Peyer's patch (tissue), 4 donors: ENCODE data around the gene DDX10. TPM values are rescaled to one million over a fixed set of nuclear protein-coding genes. Genes with fewer than 3 reads are reported as not detected.
A peak's percentile ranks its signal among the peaks of the same experiment; 100 is the strongest.

Experiments
- DNase-seq, 3 donors: peaks; one replicate each; pipeline ENCODE4 v3.0.0-alpha.2; 2017 to 2019
- H3K27ac ChIP-seq, 4 donors: fragments of 200-600 bp; sonication (generic); one replicate each; pipeline ENCODE4 v1.5.1; 2016 to 2019
- H3K27me3 ChIP-seq, 2 donors: fragments of 200-600 bp; sonication (generic); one replicate each; pipeline ENCODE4 v1.5.1; 2019
- H3K36me3 ChIP-seq, 3 donors: fragments of 200-600 bp; sonication (generic); one replicate each; pipeline ENCODE4 v1.5.1; 2016 to 2019
- H3K4me1 ChIP-seq, 4 donors: fragments of 200-600 bp; sonication (generic); one replicate each; pipeline ENCODE4 v1.5.1; 2016 to 2019
- H3K4me3 ChIP-seq, 4 donors: fragments of 200-600 bp; sonication (generic); 1 replicate in 3 of 4; 2 replicates in 1 of 4; pipeline ENCODE4 v1.5.1; 2016 to 2019; ENCODE audit warnings: mild to moderate bottlenecking in 1 of 4
- H3K9me3 ChIP-seq, 4 donors: fragments of 200-600 bp; sonication (generic); one replicate each; pipeline ENCODE4 v1.5.1; 2016 to 2019; ENCODE audit warnings: mild to moderate bottlenecking in 1 of 4
- CTCF ChIP-seq, 6 experiments: fragments of 450-650 bp in 4 of 6; fragments of 200-600 bp in 2 of 6; sonication (generic) in 1 of 6; IDR thresholded peaks; one replicate each; pipeline ENCODE4 v1.5.1; 2017 to 2019; ENCODE audit warnings: antibody characterized with exemption in 6 of 6, mild to moderate bottlenecking in 3 of 6, moderate library complexity in 1 of 6
- POLR2A ChIP-seq, 2 donors: fragments of 450-650 bp; IDR thresholded peaks; one replicate each; pipeline ENCODE4 v1.5.1; 2017; ENCODE audit warnings: antibody characterized with exemption in 2 of 2, mild to moderate bottlenecking in 2 of 2, moderate library complexity in 2 of 2
- total RNA-seq, 4 donors: library from RNA; depleted of rRNA; stranded (reverse); fragments of >200 nt; gene quantifications; one replicate each; pipeline ENCODE4 v1.1.0, GENCODE V29; 2016

DDX10 gene
- total RNA-seq, 4 donors from 2014 or later: 3.9 to 38.0 (median 16.5) TPM

GRCh38 chr11:108871152-108871551 lies 206.3 kb downstream of the DDX10 start:
- H3K9me3 ChIP-seq: no peaks in the 10 kb centered on the region
- H3K4me1 ChIP-seq: no peaks in the 10 kb centered on the region
- H3K27me3 ChIP-seq: no peaks in the 10 kb centered on the region
- no peak overlapping the region for H3K27ac ChIP-seq
- DNase-seq: peak in 1 of 3 donors; percentile 46
- peak in 4 of 6 experiments; percentile 14 to 34 (median 22) for TF ChIP-seq CTCF (IDR thresholded peaks at IDR 0.05)
- TF ChIP-seq POLR2A (IDR thresholded peaks at IDR 0.05): no peak
- H3K36me3 ChIP-seq: no peaks in the 10 kb centered on the region
- H3K4me3 ChIP-seq: no peak overlapping the region

- no peaks in the 10 kb centered on the region for H3K4me1 ChIP-seq
- no peaks in the 10 kb centered on the region for H3K36me3 ChIP-seq
- no peaks in the 10 kb centered on the region for H3K27me3 ChIP-seq
- no peak overlapping the region for H3K27ac ChIP-seq
- H3K4me3 ChIP-seq: no peak overlapping the region
- no peak for TF ChIP-seq POLR2A (IDR thresholded peaks at IDR 0.05)
- TF ChIP-seq CTCF (IDR thresholded peaks at IDR 0.05): no peak
- no peak for DNase-seq
- no peaks in the 10 kb centered on the region for H3K9me3 ChIP-seq
Measured at GRCh38 chr11:108871867-108872266, 207.0 kb downstream of the DDX10 start.

- Histone ChIP-seq H3K4me3 (no peak overlapping the region), H3K27ac (no peak overlapping the region), H3K9me3 (no peaks in the 10 kb centered on the region), H3K4me1 (no peaks in the 10 kb centered on the region), H3K36me3 (no peaks in the 10 kb centered on the region), H3K27me3 (no peaks in the 10 kb centered on the region)
- TF ChIP-seq CTCF (IDR thresholded peaks at IDR 0.05) (no peak), POLR2A (IDR thresholded peaks at IDR 0.05) (no peak)
- no peak for DNase-seq
Measured at GRCh38 chr11:108872781-108873291, 208.0 kb downstream of the DDX10 start.

GRCh38 chr11:108873310-108873709 lies 208.4 kb downstream of the DDX10 start:
- no peaks in the 10 kb centered on the region for H3K9me3 ChIP-seq
- TF ChIP-seq CTCF (IDR thresholded peaks at IDR 0.05) (no peak), POLR2A (IDR thresholded peaks at IDR 0.05) (no peak)
- H3K4me1 ChIP-seq: no peaks in the 10 kb centered on the region
- H3K36me3 ChIP-seq: no peaks in the 10 kb centered on the region
- H3K27ac ChIP-seq: no peak overlapping the region
- no peak overlapping the region for H3K4me3 ChIP-seq
- no peaks in the 10 kb centered on the region for H3K27me3 ChIP-seq
- no peak for DNase-seq

- no peak overlapping the region for H3K27ac ChIP-seq
- no peaks in the 10 kb centered on the region for H3K9me3 ChIP-seq
- H3K36me3 ChIP-seq: no peaks in the 10 kb centered on the region
- H3K27me3 ChIP-seq: no peaks in the 10 kb centered on the region
- TF ChIP-seq POLR2A (IDR thresholded peaks at IDR 0.05): no peak
- TF ChIP-seq CTCF (IDR thresholded peaks at IDR 0.05): no peak
- DNase-seq: no peak
- no peaks in the 10 kb centered on the region for H3K4me1 ChIP-seq
- H3K4me3 ChIP-seq: no peak overlapping the region
Measured at GRCh38 chr11:108873941-108874340, 209.1 kb downstream of the DDX10 start.

GRCh38 chr11:108875134-108875533 lies 210.3 kb downstream of the DDX10 start:
- Histone ChIP-seq H3K4me3 (no peak overlapping the region), H3K4me1 (no peaks in the 10 kb centered on the region), H3K9me3 (no peaks in the 10 kb centered on the region), H3K27me3 (no peaks in the 10 kb centered on the region), H3K36me3 (no peaks in the 10 kb centered on the region), H3K27ac (no peak overlapping the region)
- TF ChIP-seq POLR2A (IDR thresholded peaks at IDR 0.05) (no peak), CTCF (IDR thresholded peaks at IDR 0.05) (no peak)
- no peak for DNase-seq
